OCI-LY1 (cell line): ENCODE data around the gene CHRNB4.

Experiments used
- CTCF ChIP-seq: fragments of 200-600 bp; sonication (generic), shearing (Covaris generic); IDR thresholded peaks from 2 replicates; pipeline ENCODE4 v1.5.1; 2017; ENCODE audit warnings: mild to moderate bottlenecking, antibody characterized with exemption, low read length, moderate library complexity, mixed read lengths
- EZH2 ChIP-seq: fragments of 200-600 bp; sonication (generic), shearing (Covaris generic); IDR thresholded peaks from 2 replicates; pipeline ENCODE4 v1.8.0; 2017; ENCODE audit warnings: borderline replicate concordance, mixed run types, mild to moderate bottlenecking, antibody characterized with exemption, low read length, moderate library complexity, mixed read lengths

- TF ChIP-seq CTCF, result no peak
- TF ChIP-seq EZH2, result no peak
These were observed 4.6 kb downstream of the CHRNB4 start for GRCh38 chr15:78636378-78636859.
